ENCODE data around the gene VIPR2.

GRCh38 chr7:159034394-159034793 is 110.3 kb downstream of the VIPR2 start:
- TF ChIP-seq CTCF (IDR thresholded peaks at IDR 0.05) (no peak), POLR2A (IDR thresholded peaks at IDR 0.05) (no peak)
